GM12878 (cell line): Measurements from ENCODE around the gene FMNL2. TPM values are rescaled to one million over a fixed set of nuclear protein-coding genes. Genes with fewer than 3 reads are reported as not detected.

Source experiments
- ATAC-seq: fragments of 200-7000 bp; cut with Tn5 transposase; 3 replicates; pipeline ENCODE4 v1.9.1; 2020; ENCODE audit warnings: mild to moderate bottlenecking, moderate library complexity
- BruUV-seq: library from RNA; stranded (reverse); fragments of 400-500 nt; replicated peaks from 2 replicates; lab custom pipeline; 2021; lab: Mats Ljungman, UMichigan
- CTCF ChIA-PET: fragments of 300-600 bp; sonication (Branson Sonifier 250); formaldehyde crosslinking; extraction: SDS; loops from one replicate; lab custom pipeline; 2021; ENCODE audit warnings: inconsistent platforms; lab: Yijun Ruan, JAX
- POLR2A ChIA-PET: fragments of 350-600 bp; formaldehyde crosslinking; extraction: SDS; loops from one replicate; lab custom pipeline; 2021; ENCODE audit warnings: inconsistent platforms; lab: Charles Lee
- RAD21 ChIA-PET: fragments of 300-600 bp; sonication (Branson Sonifier 250); formaldehyde crosslinking; loops from one replicate; lab custom pipeline; 2023; ENCODE audit warnings: antibody characterized with exemption; ENCODE audit not compliant: unreplicated experiment; lab: Charles Lee
- SMC1A ChIA-PET: fragments of 300-600 bp; sonication (Branson Sonifier 250); formaldehyde crosslinking; loops from one replicate; lab custom pipeline; 2023; ENCODE audit not compliant: unreplicated experiment, uncharacterized antibody; lab: Charles Lee
- DNase-seq: peaks from one replicate; pipeline ENCODE4 v3.0.0-alpha.2; 2011; ENCODE audit warnings: low read depth, low spot score
- FAIRE-seq: peaks from 3 replicates; lab custom pipeline; 2011; peaks lifted over from hg19 to GRCh38; lab: Jason Lieb, UNC
- H2AFZ ChIP-seq: 2 replicates; pipeline ENCODE4 v1.6.0; 2011; ENCODE audit warnings: low read depth, low read length, control low read depth; ENCODE audit not compliant: control insufficient read depth
- H3K27ac ChIP-seq: 2 replicates; pipeline ENCODE4 v1.5.1; 2011; ENCODE audit warnings: control low read depth; ENCODE audit not compliant: control insufficient read depth, insufficient read depth
- H3K27me3 ChIP-seq, 2 experiments: replicated peaks in 1 of 2; 2 replicates each; pipeline versions ENCODE4 v1.6.0 to v1.6.1; 2011; ENCODE audit warnings: low read length in 1 of 2; ENCODE audit not compliant: control insufficient read depth in 2 of 2, insufficient read depth in 2 of 2
- H3K36me3 ChIP-seq, 2 experiments: 2 replicates each; pipeline ENCODE4 v1.5.1; 2011; ENCODE audit warnings: low read length in 1 of 2; ENCODE audit not compliant: control insufficient read depth in 2 of 2, insufficient read depth in 2 of 2
- H3K4me1 ChIP-seq: 2 replicates; pipeline ENCODE4 v1.6.1; 2011; ENCODE audit warnings: mild to moderate bottlenecking, low read length, moderate library complexity, mixed read lengths; ENCODE audit not compliant: control insufficient read depth, insufficient read depth
- H3K4me2 ChIP-seq: 2 replicates; pipeline ENCODE4 v1.6.0; 2011; ENCODE audit warnings: control low read depth; ENCODE audit not compliant: control insufficient read depth, insufficient read depth
- H3K4me3 ChIP-seq: fragments of 200-600 bp; sonication (generic); 2 replicates; pipeline ENCODE4 v1.5.1; 2016
- H3K79me2 ChIP-seq: 2 replicates; pipeline ENCODE4 v1.6.0; 2011; ENCODE audit warnings: low read length; ENCODE audit not compliant: control insufficient read depth, insufficient read depth
- H3K9ac ChIP-seq: 2 replicates; pipeline ENCODE4 v1.8.0; 2011; ENCODE audit warnings: low read length, control low read depth, mixed read lengths; ENCODE audit not compliant: control insufficient read depth, insufficient read depth
- H3K9me3 ChIP-seq: replicated peaks from 3 replicates; pipeline ENCODE4 v1.5.1; 2011; ENCODE audit warnings: mild to moderate bottlenecking, low read length; ENCODE audit not compliant: control insufficient read depth, insufficient read depth
- H4K20me1 ChIP-seq: 2 replicates; pipeline ENCODE4 v1.6.0; 2011; ENCODE audit not compliant: control insufficient read depth, insufficient read depth
- BRCA1 ChIP-seq: IDR thresholded peaks from 2 replicates; pipeline ENCODE4 v1.6.1; 2011; ENCODE audit warnings: low read depth, low read length, improper control_type of control experiment
- CREB1 ChIP-seq: IDR thresholded peaks from 2 replicates; pipeline ENCODE4 v1.6.1; 2012; ENCODE audit warnings: low read depth, mild to moderate bottlenecking, inconsistent platforms
- CUX1 ChIP-seq: IDR thresholded peaks from 2 replicates; pipeline ENCODE4 v1.6.1; 2012; ENCODE audit warnings: improper control_type of control experiment, low read depth, low read length; ENCODE audit not compliant: insufficient replicate concordance
- EED ChIP-seq: sonication (generic); IDR thresholded peaks from 2 replicates; pipeline ENCODE4 v1.6.1; 2016; ENCODE audit warnings: antibody characterized with exemption, low read depth
- ESRRA ChIP-seq: IDR thresholded peaks from 2 replicates; pipeline ENCODE4 v1.6.1; 2012; ENCODE audit warnings: mild to moderate bottlenecking, low read length, improper control_type of control experiment
- HDGF ChIP-seq: fragments of 450-650 bp; IDR thresholded peaks from 2 replicates; pipeline ENCODE4 v1.6.1; 2016; ENCODE audit warnings: antibody characterized with exemption
- IKZF2 ChIP-seq, 2 experiments: fragments of 450-650 bp; IDR thresholded peaks; 2 replicates each; pipeline ENCODE4 v1.6.1; 2017; ENCODE audit warnings: mild to moderate bottlenecking in 2 of 2, moderate library complexity in 2 of 2
- KLF5 ChIP-seq: fragments of 450-650 bp; IDR thresholded peaks from 2 replicates; pipeline ENCODE4 v1.6.1; 2014; ENCODE audit warnings: mild to moderate bottlenecking; ENCODE audit not compliant: partially characterized antibody
- MTA3 ChIP-seq: IDR thresholded peaks from 2 replicates; pipeline ENCODE4 v1.6.1; 2012; ENCODE audit warnings: low read length, inconsistent platforms, borderline replicate concordance
- NFIC ChIP-seq: IDR thresholded peaks from 2 replicates; pipeline ENCODE4 v1.6.1; 2012; ENCODE audit warnings: low read depth, mild to moderate bottlenecking, inconsistent platforms, low read length, moderate library complexity
- NR2F1 ChIP-seq: fragments of 450-650 bp; conservative IDR thresholded peaks from 2 replicates; pipeline ENCODE4 v1.6.1; 2017; ENCODE audit warnings: mild to moderate bottlenecking
- POLR2AphosphoS2 ChIP-seq: IDR thresholded peaks from 2 replicates; pipeline ENCODE4 v1.6.1; 2011; ENCODE audit warnings: low read depth, mild to moderate bottlenecking, low read length, improper control_type of control experiment, moderate library complexity
- RCOR1 ChIP-seq: conservative IDR thresholded peaks from 2 replicates; pipeline ENCODE4 v1.6.1; 2012; ENCODE audit warnings: low read depth, low read length, improper control_type of control experiment
- SMAD5 ChIP-seq: IDR thresholded peaks from 2 replicates; pipeline ENCODE4 v1.6.1; 2016; ENCODE audit warnings: antibody characterized with exemption, low read depth
- SMC3 ChIP-seq: IDR thresholded peaks from 2 replicates; pipeline ENCODE4 v1.6.1; 2011; ENCODE audit warnings: low read length, improper control_type of control experiment, borderline replicate concordance
- SRF ChIP-seq, 2 experiments: IDR thresholded peaks; 2 replicates each; pipeline ENCODE4 v1.6.1; 2011; ENCODE audit warnings: low read depth in 2 of 2, low read length in 2 of 2, mild to moderate bottlenecking in 1 of 2, moderate library complexity in 1 of 2
- STAT1 ChIP-seq: fragments of 450-650 bp; conservative IDR thresholded peaks from 2 replicates; pipeline ENCODE4 v1.6.1; 2014; ENCODE audit warnings: antibody characterized with exemption, mild to moderate bottlenecking
- SUZ12 ChIP-seq: fragments of 200-600 bp; sonication (generic); IDR thresholded peaks from one replicate; pipeline ENCODE4 v1.6.1; 2018; ENCODE audit warnings: antibody characterized with exemption, mild to moderate bottlenecking; ENCODE audit not compliant: unreplicated experiment
- WRNIP1 ChIP-seq: IDR thresholded peaks from 2 replicates; pipeline ENCODE4 v1.6.1; 2011; ENCODE audit warnings: low read depth, low read length, improper control_type of control experiment, borderline replicate concordance
- ZNF622 ChIP-seq: fragments of 450-650 bp; IDR thresholded peaks from 2 replicates; pipeline ENCODE4 v1.6.1; 2017; ENCODE audit warnings: mild to moderate bottlenecking, inconsistent platforms
- WGBS: methylation state at CpG from one replicate; pipeline ENCODE4 v1.1.6; 2016; ENCODE audit warnings: low lambda C conversion rate; ENCODE audit not compliant: insufficient replicate concordance, insufficient coverage; ENCODE audit errors: missing lambda C conversion rate; 5-methylcytosine and 5-hydroxymethylcytosine counted together
- in situ Hi-C: fragments of 300-500 bp; cut with MboI; formaldehyde crosslinking; loops from 9 replicates; pipeline ENCODE4 v1.14.3; 2018; ENCODE audit warnings: mixed read lengths
- intact Hi-C: fragments of 100-400 bp; cut with micrococcal nuclease; formaldehyde crosslinking; loops from one replicate; pipeline ENCODE4 v1.14.2; 2022; ENCODE audit not compliant: unreplicated experiment
- polyA plus RNA-seq, 11 experiments: library from polyadenylated mRNA; depleted of rRNA in 4 of 11; unstranded in 6 of 11; stranded (reverse) in 5 of 11; fragments of >200 nt; fragmentation: Nextera tagmentation in 4 of 11; fragmentation: Illumina TruSeq in 1 of 11; extraction: Ambion mirVana in 4 of 11; extraction: Trizol in 1 of 11; gene quantifications; 1 replicate in 1 of 11; 2 replicates in 10 of 11; pipeline versions ENCODE4 v1.2.1 to v1.2.3, GENCODE V29; 2011 to 2016; ENCODE audit warnings: inconsistent platforms in 2 of 11, missing spikeins in 2 of 11, low read depth in 1 of 11
- total RNA-seq, 4 experiments: library from RNA; depleted of rRNA in 3 of 4; stranded (reverse); fragments of >200 nt in 3 of 4; fragmentation: Illumina TruSeq in 1 of 4; extraction: Trizol in 1 of 4; gene quantifications; 2 replicates each; pipeline versions ENCODE4 v1.2.1 to v1.2.3, GENCODE V29; 2013 to 2021

Gene FMNL2
- total and polyA plus RNA-seq, 10 of the 15 experiments (the other 5 are each of a cell fraction or from before 2014, with no cell fraction given) = 0.13 to 9.9 (median 0.35) TPM

- no peak overlapping the region for H3K27ac ChIP-seq
- ChIA-PET POLR2A (no interaction called here), RAD21 (no interaction called here), SMC1A (interaction anchor here (1.9 kb wide), 1 partner anchor 15 kb away, joined by 6 read pairs; no protein-coding TSS in a partner anchor), CTCF (interaction anchor here (0.8 to 1.7 kb wide), 3 partner anchors 18 to 37 kb away, joined by 3 to 4 read pairs (median 3); no protein-coding TSS in a partner anchor)
- no TSS peak for BruUV-seq
- intact Hi-C loops (no loop called here), in situ Hi-C loops (no loop called here)
- 78% methylated on average over 9 of the region's 9 CpGs for WGBS
- H3K36me3 ChIP-seq = no peaks in the 10 kb centered on the region
- DNase-seq (no peak), ATAC-seq (no peak), FAIRE-seq (no peak)
- H2AFZ ChIP-seq = no peak overlapping the region
- no peaks in the 10 kb centered on the region for H3K4me1 ChIP-seq
- H3K27me3 ChIP-seq = no peaks in the 10 kb centered on the region
- H3K9me3 ChIP-seq = no peaks in the 10 kb centered on the region
- no peaks in the 10 kb centered on the region for H3K79me2 ChIP-seq
- H3K9ac ChIP-seq = no peak overlapping the region
- H3K4me2 ChIP-seq = no peak overlapping the region
- no peaks in the 10 kb centered on the region for H4K20me1 ChIP-seq
- TF ChIP-seq RCOR1 (no peak), KLF5 (no peak), POLR2AphosphoS2 (no peak), BRCA1 (no peak), ESRRA (no peak), IKZF2 (IDR thresholded peaks at IDR 0.05) (no peak), CUX1 (no peak), EED (no peak), SMAD5 (no peak), CREB1 (no peak), ZNF622 (no peak), NR2F1 (no peak), MTA3 (no peak), HDGF (no peak), SUZ12 (no peak), SMC3 (no peak), STAT1 (no peak), SRF (IDR thresholded peaks at IDR 0.05; ENCODE audit: low read depth in 2 of 2, low read length in 2 of 2) (no peak), WRNIP1 (no peak), NFIC (no peak)
- no peak overlapping the region for H3K4me3 ChIP-seq
Observed at GRCh38 chr2:152598975-152599759, 264.2 kb downstream of the FMNL2 start.
